NCI-H2081 (cell line): Measurements from ENCODE around the gene CFAP46.
"Not testable (repeated sequence)": the region's sequence is repeated elsewhere in the genome, so short reads cannot be mapped to it uniquely, and the experiment has no call there.

Experiments
- DNase-seq, 2 experiments: peaks; one replicate each; lab custom pipeline; 2025; lab: John Stamatoyannopoulos, UW

The CFAP46 gene

DNA sequence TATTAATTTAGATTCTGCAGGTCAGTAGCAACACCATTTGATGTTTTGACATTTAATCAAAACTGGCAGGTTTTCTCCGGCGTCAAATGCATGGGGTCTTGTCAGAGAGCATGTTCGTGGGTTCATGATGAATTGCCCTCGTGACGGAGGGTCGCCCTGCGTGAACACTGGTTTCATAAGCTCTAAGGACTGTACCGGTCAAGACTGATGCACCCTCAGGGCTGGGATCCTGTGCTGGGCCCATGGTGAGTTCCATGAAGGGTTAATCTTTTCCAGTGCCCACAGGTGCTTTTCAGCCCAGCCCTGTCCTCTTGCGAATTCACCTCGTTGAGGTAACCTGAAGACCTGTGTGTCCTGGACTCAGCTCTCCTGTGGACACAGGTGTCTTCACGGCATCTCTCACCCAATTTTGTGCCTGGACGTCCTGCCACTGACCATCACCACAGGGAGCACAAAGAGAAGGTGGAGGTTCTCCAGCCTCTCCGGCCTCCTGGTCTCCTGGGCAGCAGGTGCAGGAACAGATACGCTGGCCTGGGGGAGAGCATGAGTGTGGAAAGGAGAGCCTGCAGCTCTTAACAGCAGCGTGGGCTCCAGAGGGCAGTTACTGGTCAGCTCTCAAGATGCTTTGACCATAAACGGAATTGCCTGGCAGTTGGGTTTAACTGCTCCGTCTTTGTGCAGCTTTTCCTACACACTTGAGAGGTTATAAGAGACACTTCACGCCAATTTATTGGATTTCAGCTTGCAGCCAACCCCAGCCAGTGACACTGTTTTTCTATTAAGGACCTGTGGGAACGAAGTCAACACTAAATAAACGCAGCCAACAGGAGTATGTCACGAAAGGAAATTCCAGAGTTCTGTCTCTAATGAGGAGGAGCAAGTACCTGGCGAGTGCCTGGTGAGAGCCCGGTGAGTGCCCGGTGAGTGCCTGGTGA is 37.4 kb upstream of the CFAP46 start:
- no peak for DNase-seq

GRCh38 chr10:132978542-132978941 is 36.2 kb upstream of the CFAP46 start:
- DNase-seq = no peak

DNA sequence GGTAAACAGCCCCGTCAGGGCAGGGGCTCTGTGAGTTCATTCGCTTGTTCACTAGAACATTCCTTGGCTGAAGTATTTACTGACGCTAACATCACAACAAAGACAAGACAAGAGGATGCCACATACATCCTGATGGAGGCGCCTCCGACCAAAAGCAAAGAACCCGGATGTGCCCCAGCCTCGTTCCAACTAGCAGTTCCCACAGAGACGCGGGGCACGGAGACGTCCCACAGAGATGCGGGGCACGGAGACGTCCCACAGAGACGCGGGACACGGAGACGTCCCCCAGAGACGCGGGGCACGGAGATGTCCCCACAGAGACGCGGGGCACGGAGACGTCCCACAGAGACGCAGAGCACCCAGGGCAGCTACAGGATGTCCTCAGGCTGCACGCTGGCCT is 35.4 kb upstream of the CFAP46 start:
- no peak for DNase-seq

GRCh38 chr10:132977076-132977475 is 34.7 kb upstream of the CFAP46 start:
- DNase-seq = no peak

DNA sequence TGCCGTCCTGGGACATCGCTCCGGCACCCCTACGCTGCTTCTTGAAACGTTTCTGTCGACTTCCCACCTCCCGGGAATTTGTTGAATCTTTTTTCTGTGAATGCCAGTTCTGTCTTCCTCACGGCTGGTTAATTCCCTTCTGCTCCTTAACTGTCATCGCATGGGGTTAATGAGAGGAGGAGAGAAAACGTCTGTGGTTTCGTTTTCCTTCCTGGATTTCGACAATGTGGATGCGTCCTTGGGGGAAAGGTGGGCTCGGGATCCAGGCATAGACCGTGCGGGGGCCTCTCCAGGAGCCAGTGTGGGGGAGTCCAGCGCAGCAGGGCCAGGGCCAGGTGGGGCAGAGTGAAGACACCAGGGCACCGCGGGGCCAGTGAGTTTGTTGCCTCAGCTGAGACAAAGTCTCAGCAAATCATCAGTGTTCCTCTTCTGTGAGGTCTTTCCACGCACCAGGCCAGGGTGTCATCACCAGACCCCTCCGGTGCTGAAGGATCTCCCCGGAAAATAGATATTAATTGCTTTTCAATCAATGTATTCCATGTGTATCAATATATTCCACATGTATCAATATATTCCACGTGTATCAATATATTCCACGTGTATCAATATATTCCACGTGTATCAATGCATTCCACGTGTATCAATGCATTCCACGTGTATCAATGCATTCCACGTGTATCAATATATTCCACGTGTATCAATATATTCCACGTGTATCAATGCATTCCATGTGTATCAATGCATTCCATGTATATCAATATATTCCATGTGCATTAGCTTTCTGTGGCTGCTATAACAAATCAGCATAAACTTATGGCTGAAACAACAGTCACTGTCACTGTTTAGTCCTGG is 33.7 kb upstream of the CFAP46 start:
- DNase-seq = no peak

GRCh38 chr10:132974886-132975830 is 32.8 kb upstream of the CFAP46 start:
- DNase-seq = no peak

DNA sequence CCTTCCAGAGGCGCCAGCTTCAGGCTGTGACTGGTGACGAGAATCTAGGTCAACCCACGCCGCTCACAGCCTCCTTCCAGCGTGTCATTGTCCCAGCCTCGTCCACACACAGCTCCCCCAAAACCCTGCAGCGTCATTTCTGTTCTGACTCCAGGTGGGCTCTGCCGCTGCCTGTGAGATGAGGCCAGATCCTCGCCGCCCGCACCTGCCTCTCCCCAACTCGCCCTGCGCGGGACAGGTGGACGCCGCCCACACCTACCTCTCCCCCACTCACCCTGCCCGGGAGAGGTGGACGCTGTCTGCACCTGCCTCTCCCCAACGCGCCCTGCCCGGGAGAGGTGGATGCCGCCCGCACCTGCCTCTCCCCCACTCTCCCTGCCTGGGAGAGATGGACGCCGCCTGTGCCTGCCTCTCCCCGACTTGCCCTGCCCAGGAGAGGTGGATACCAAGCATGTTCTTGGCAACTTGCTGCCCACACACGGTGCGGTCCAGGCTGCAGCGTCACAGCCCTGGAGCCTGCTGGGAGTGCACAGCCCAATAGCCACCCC is 32.0 kb upstream of the CFAP46 start:
- no peak for DNase-seq

DNA sequence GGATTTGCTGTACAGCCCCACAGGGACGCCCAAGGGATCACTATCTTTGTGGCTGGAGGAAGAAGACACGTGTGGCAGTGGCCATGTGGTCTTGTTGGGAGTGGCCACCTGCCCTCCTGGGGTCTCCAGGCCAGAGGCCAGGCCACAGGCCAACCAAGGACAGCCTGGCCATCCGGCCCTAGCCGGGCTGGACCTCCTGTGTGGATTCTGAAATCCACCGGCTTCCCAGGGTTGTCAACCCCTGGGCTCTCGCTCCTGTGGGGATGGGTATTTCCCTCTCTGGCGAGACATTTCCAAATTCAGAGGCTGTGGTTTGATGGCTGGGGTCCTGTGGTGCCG is 31.5 kb upstream of the CFAP46 start:
- no peak for DNase-seq

GRCh38 chr10:132972986-132973902 is 30.9 kb upstream of the CFAP46 start:
- DNase-seq = no peak

GRCh38 chr10:132972149-132972985 is 30.0 kb upstream of the CFAP46 start:
- DNase-seq = no peak

GRCh38 chr10:132971448-132972148 is 29.2 kb upstream of the CFAP46 start:
- DNase-seq = no peak

GRCh38 chr10:132970641-132971438 is 28.5 kb upstream of the CFAP46 start:
- DNase-seq = no peak

GRCh38 chr10:132967540-132967939 is 25.2 kb upstream of the CFAP46 start:
- no peak for DNase-seq

DNA sequence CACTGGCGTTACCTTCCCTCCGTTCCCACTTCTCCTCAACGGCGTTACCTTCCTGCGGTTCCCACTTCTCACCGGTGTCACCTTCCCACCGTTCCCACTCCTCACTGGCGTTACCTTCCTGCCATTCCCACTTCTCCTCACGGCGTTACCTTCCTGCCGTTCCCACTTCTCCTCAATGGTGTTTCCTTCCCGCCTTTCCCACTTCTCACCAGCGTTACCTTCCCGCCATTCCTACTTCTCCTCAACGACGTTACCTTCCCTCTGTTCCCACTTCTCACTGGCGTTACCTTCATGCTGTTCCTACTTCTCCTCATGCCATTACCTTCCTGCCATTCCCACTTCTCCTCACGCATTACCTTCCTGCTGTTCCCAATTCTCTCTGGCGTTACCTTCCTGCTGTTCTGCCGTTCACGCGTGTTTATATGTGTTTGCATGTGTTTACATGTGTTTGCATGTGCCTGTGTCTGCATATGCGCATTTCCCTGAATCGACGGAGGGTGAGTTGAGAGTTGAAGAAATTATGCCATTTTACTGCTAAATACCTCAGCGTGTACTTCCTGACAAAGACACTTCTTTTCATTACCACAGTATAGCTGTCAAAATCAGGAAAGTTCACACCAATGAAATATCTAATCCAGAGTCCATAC is 23.2 kb upstream of the CFAP46 start:
- DNase-seq = no peak

- DNase-seq = not testable (repeated sequence)
These were observed 22.5 kb upstream of the CFAP46 start for GRCh38 chr10:132964707-132965410.

DNA sequence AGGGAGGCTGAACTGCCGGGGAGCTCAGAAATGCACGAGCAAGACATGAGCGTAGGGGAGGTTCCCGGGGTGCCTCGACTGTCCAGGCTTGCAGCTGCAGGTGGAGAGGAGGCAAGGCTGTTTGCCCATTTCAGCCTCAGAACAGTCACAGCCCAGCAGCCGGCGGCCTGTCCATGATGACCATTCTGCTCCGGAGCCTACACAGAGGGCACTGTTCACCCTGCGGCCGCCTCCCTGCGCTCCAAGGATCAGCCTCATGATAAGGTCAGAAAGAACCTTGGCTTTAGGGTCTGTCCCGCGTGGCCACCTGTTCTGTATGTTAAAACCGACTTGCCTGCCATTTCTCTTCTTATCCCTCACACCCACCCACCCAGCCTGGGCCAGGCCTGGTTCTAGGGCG is 21.9 kb upstream of the CFAP46 start:
- no peak for DNase-seq

GRCh38 chr10:132963430-132963960 is 21.1 kb upstream of the CFAP46 start:
- DNase-seq = no peak
